H1 (cell line): ENCODE data around the gene ITPR3. TPM values are rescaled to one million over a fixed set of nuclear protein-coding genes. Genes with fewer than 3 reads are reported as not detected.

ENCODE experiments used
- CTCF ChIA-PET: fragments of 300-600 bp; sonication (Branson Sonifier 250); formaldehyde crosslinking; loops from one replicate; lab custom pipeline; 2021; ENCODE audit not compliant: partially characterized antibody; lab: Charles Lee
- POLR2A ChIA-PET: fragments of 300-600 bp; sonication (Branson Sonifier 250); formaldehyde crosslinking; loops from one replicate; lab custom pipeline; 2021; ENCODE audit warnings: inconsistent platforms; ENCODE audit not compliant: partially characterized antibody; lab: Charles Lee
- DNase-seq, 2 experiments: peaks; one replicate each; pipeline versions ENCODE4 v3.0.0 to v3.0.0-alpha.2; 2010 to 2022; ENCODE audit warnings: low spot score in 2 of 2, low read depth in 1 of 2, mixed read lengths in 1 of 2
- FAIRE-seq: peaks from 2 replicates; lab custom pipeline; 2011; peaks lifted over from hg19 to GRCh38; lab: Jason Lieb, UNC
- H2AFZ ChIP-seq: 2 replicates; pipeline ENCODE4 v1.8.1; 2012; ENCODE audit warnings: low read length, inconsistent platforms
- H2AK5ac ChIP-seq: 2 replicates; pipeline ENCODE4 v1.6.1; 2013; ENCODE audit warnings: low read depth, low read length
- H2BK120ac ChIP-seq: replicated peaks from 2 replicates; pipeline ENCODE3; 2013; ENCODE audit warnings: low read depth, low read length, inconsistent platforms
- H2BK12ac ChIP-seq: 2 replicates; pipeline ENCODE4 v1.6.1; 2013; ENCODE audit warnings: low read depth, low read length
- H2BK15ac ChIP-seq: 2 replicates; pipeline ENCODE4 v1.6.1; 2013; ENCODE audit warnings: low read length
- H2BK20ac ChIP-seq: 2 replicates; pipeline ENCODE4 v1.6.1; 2013; ENCODE audit warnings: low read length
- H2BK5ac ChIP-seq: 2 replicates; pipeline ENCODE4 v1.6.1; 2013; ENCODE audit warnings: low read depth, low read length
- H3K14ac ChIP-seq: 2 replicates; pipeline ENCODE4 v1.6.1; 2013; ENCODE audit warnings: inconsistent platforms; ENCODE audit not compliant: insufficient read length
- H3K18ac ChIP-seq: 2 replicates; pipeline ENCODE4 v1.6.1; 2013; ENCODE audit warnings: low read length; ENCODE audit errors: extremely low read depth
- H3K23ac ChIP-seq: 2 replicates; pipeline ENCODE4 v1.6.1; 2013; ENCODE audit warnings: inconsistent platforms; ENCODE audit not compliant: insufficient read length
- H3K23me2 ChIP-seq: 2 replicates; pipeline ENCODE4 v1.6.1; 2013; ENCODE audit warnings: low read depth, low read length
- H3K27ac ChIP-seq: 2 replicates; pipeline ENCODE4 v1.6.1; 2011; ENCODE audit warnings: low read depth, low read length, inconsistent platforms
- H3K27me3 ChIP-seq, 4 experiments: replicated peaks in 1 of 4; 1 replicate in 1 of 4; 2 replicates in 3 of 4; pipeline versions ENCODE4 v1.6.1 to v1.8.1; 2011 to 2013; ENCODE audit warnings: low read length in 3 of 4, mild to moderate bottlenecking in 3 of 4, inconsistent platforms in 2 of 4, mixed read lengths in 2 of 4, moderate library complexity in 1 of 4; ENCODE audit not compliant: control insufficient read depth in 3 of 4, insufficient read depth in 3 of 4; ENCODE audit errors: extremely low read depth in 1 of 4
- H3K36me3 ChIP-seq, 4 experiments: 2 replicates each; pipeline versions ENCODE4 v1.6.1 to v1.8.1; 2011 to 2013; ENCODE audit warnings: mild to moderate bottlenecking in 4 of 4, low read length in 3 of 4, moderate library complexity in 2 of 4, control low read depth in 1 of 4, inconsistent platforms in 1 of 4; ENCODE audit not compliant: insufficient read depth in 4 of 4, control insufficient read depth in 2 of 4
- H3K4ac ChIP-seq: replicated peaks from 2 replicates; pipeline ENCODE3; 2013; ENCODE audit warnings: low read length, low read depth, mixed read lengths, inconsistent platforms; ENCODE audit not compliant: insufficient read length
- H3K4me1 ChIP-seq, 4 experiments: replicated peaks in 1 of 4; 1 replicate in 1 of 4; 2 replicates in 3 of 4; pipeline versions ENCODE4 v1.6.1 to v1.8.1; 2011 to 2013; ENCODE audit warnings: low read length in 3 of 4, inconsistent platforms in 2 of 4, mixed read lengths in 1 of 4; ENCODE audit not compliant: insufficient read depth in 4 of 4, control insufficient read depth in 3 of 4
- H3K4me2 ChIP-seq, 2 experiments: 2 replicates each; pipeline versions ENCODE4 v1.6.1 to v1.8.1; 2011 to 2013; ENCODE audit warnings: low read depth in 2 of 2, low read length in 2 of 2, control low read depth in 1 of 2, inconsistent platforms in 1 of 2, mild to moderate bottlenecking in 1 of 2; ENCODE audit not compliant: insufficient read depth in 1 of 2
- H3K4me3 ChIP-seq, 4 experiments: fragments of 200-600, 300-600 bp in 1 of 4; sonication (generic), shearing (Covaris generic), sonication (Bioruptor Twin) in 1 of 4; 2 replicates each; pipeline versions ENCODE4 v1.5.1 to v1.8.1; 2011 to 2016; ENCODE audit warnings: low read length in 4 of 4, low read depth in 3 of 4, control low read depth in 2 of 4, inconsistent platforms in 2 of 4, mild to moderate bottlenecking in 2 of 4, mixed read lengths in 1 of 4, moderate library complexity in 1 of 4; ENCODE audit not compliant: insufficient read depth in 2 of 4; ENCODE audit errors: extremely low read depth in 1 of 4
- H3K56ac ChIP-seq: replicated peaks from 2 replicates; pipeline ENCODE3; 2013; ENCODE audit warnings: low read depth, mild to moderate bottlenecking, mixed read lengths, low read length, inconsistent platforms; ENCODE audit not compliant: insufficient read length
- H3K79me1 ChIP-seq: 2 replicates; pipeline ENCODE4 v1.6.1; 2013; ENCODE audit warnings: low read depth, low read length, control low read depth
- H3K79me2 ChIP-seq, 2 experiments: 2 replicates each; pipeline versions ENCODE4 v1.6.1 to v1.8.1; 2012 to 2013; ENCODE audit warnings: low read length in 2 of 2, mild to moderate bottlenecking in 2 of 2, inconsistent platforms in 1 of 2; ENCODE audit not compliant: insufficient read depth in 2 of 2, control insufficient read depth in 1 of 2
- H3K9ac ChIP-seq, 4 experiments: replicated peaks in 1 of 4; 1 replicate in 1 of 4; 2 replicates in 3 of 4; pipeline versions ENCODE4 v1.6.1 to v1.8.1; 2011 to 2013; ENCODE audit warnings: low read depth in 3 of 4, low read length in 3 of 4, control low read depth in 2 of 4, mild to moderate bottlenecking in 2 of 4, moderate library complexity in 2 of 4, inconsistent platforms in 1 of 4; ENCODE audit errors: extremely low read depth in 1 of 4
- H3K9me3 ChIP-seq, 2 experiments: 2 replicates each; pipeline versions ENCODE4 v1.6.1 to v1.8.1; 2012 to 2013; ENCODE audit warnings: mild to moderate bottlenecking in 2 of 2, moderate library complexity in 2 of 2, control low read depth in 1 of 2, inconsistent platforms in 1 of 2, low read depth in 1 of 2, low read length in 1 of 2, mixed read lengths in 1 of 2; ENCODE audit not compliant: insufficient read depth in 2 of 2
- H4K20me1 ChIP-seq, 2 experiments: replicated peaks in 1 of 2; 2 replicates each; pipeline versions ENCODE3 to v1.8.1; 2011 to 2013; ENCODE audit warnings: inconsistent platforms in 2 of 2, low read length in 2 of 2, mild to moderate bottlenecking in 1 of 2; ENCODE audit not compliant: insufficient read depth in 2 of 2, control insufficient read depth in 1 of 2
- H4K5ac ChIP-seq: 2 replicates; pipeline ENCODE4 v1.6.1; 2013; ENCODE audit warnings: low read length, low read depth, mixed read lengths, inconsistent platforms; ENCODE audit not compliant: insufficient read length
- H4K8ac ChIP-seq: 2 replicates; pipeline ENCODE4 v1.8.0; 2013; ENCODE audit warnings: mild to moderate bottlenecking, moderate library complexity, low read length, inconsistent platforms; ENCODE audit not compliant: insufficient read depth; ENCODE audit errors: extremely low read depth
- H4K91ac ChIP-seq: replicated peaks from 2 replicates; pipeline ENCODE3; 2013; ENCODE audit warnings: low read length, mixed read lengths, inconsistent platforms; ENCODE audit not compliant: insufficient read length
- ASH2L ChIP-seq: fragments of 200-600, 300-600 bp; sonication (generic); IDR thresholded peaks from one replicate; pipeline ENCODE4 v1.7.1; 2017; ENCODE audit warnings: low read length
- BACH1 ChIP-seq: IDR thresholded peaks from 2 replicates; pipeline ENCODE4 v1.6.1; 2012; ENCODE audit warnings: low read length, improper control_type of control experiment
- BRCA1 ChIP-seq: IDR thresholded peaks from 2 replicates; pipeline ENCODE4 v1.6.1; 2012; ENCODE audit warnings: low read depth, low read length, improper control_type of control experiment
- CBX5 ChIP-seq: fragments of 300-800, 300-1000 bp; sonication (generic); IDR thresholded peaks from 2 replicates; pipeline ENCODE4 v1.7.1; 2016; ENCODE audit warnings: antibody characterized with exemption, low read length, low read depth
- CHD1 ChIP-seq: IDR thresholded peaks from 2 replicates; pipeline ENCODE4 v1.6.1; 2012; ENCODE audit warnings: low read depth, low read length, improper control_type of control experiment
- CHD2 ChIP-seq: IDR thresholded peaks from 2 replicates; pipeline ENCODE4 v1.6.1; 2012; ENCODE audit warnings: low read length, improper control_type of control experiment
- E2F6 ChIP-seq: IDR thresholded peaks from 2 replicates; pipeline ENCODE4 v1.6.1; 2012; ENCODE audit warnings: inconsistent platforms
- FOSL1 ChIP-seq: IDR thresholded peaks from 2 replicates; pipeline ENCODE4 v1.6.1; 2011; ENCODE audit warnings: mild to moderate bottlenecking, low read depth, low read length, moderate library complexity; ENCODE audit not compliant: insufficient read depth
- JUND ChIP-seq: IDR thresholded peaks from 2 replicates; pipeline ENCODE4 v1.6.1; 2011; ENCODE audit warnings: mild to moderate bottlenecking, improper control_type of control experiment, low read length
- MAFK ChIP-seq: IDR thresholded peaks from 2 replicates; pipeline ENCODE4 v1.6.1; 2012; ENCODE audit warnings: low read depth, mild to moderate bottlenecking, improper control_type of control experiment, low read length
- POLR2A ChIP-seq, 2 experiments: IDR thresholded peaks; 1 replicate in 1 of 2; 2 replicates in 1 of 2; pipeline ENCODE4 v1.6.1; 2011; ENCODE audit warnings: low read depth in 2 of 2, low read length in 2 of 2, mild to moderate bottlenecking in 2 of 2; ENCODE audit errors: control extremely low read depth in 1 of 2
- SIRT6 ChIP-seq: IDR thresholded peaks from one replicate; pipeline ENCODE4 v1.7.1; 2012; ENCODE audit warnings: low read length, inconsistent platforms
- SIX5 ChIP-seq: IDR thresholded peaks from 2 replicates; pipeline ENCODE4 v1.6.1; 2011; ENCODE audit warnings: mild to moderate bottlenecking, low read depth, low read length
- SRF ChIP-seq: IDR thresholded peaks from 2 replicates; pipeline ENCODE4 v1.6.1; 2011; ENCODE audit warnings: mild to moderate bottlenecking, low read depth, low read length, moderate library complexity
- YY1 ChIP-seq: IDR thresholded peaks from 2 replicates; pipeline ENCODE4 v1.6.1; 2011; ENCODE audit warnings: low read depth, mild to moderate bottlenecking, low read length
- ZNF274 ChIP-seq: IDR thresholded peaks from 2 replicates; pipeline ENCODE4 v1.7.0; 2012; ENCODE audit warnings: low read length, borderline replicate concordance; ENCODE audit errors: extremely low read depth
- WGBS, 2 experiments: shearing (Covaris generic) in 1 of 2; methylation state at CpG; one replicate each; pipeline versions ENCODE4 v1.1.6 to v1.1.7; 2013 to 2015; ENCODE audit warnings: low lambda C conversion rate in 2 of 2, mixed read lengths in 2 of 2, inconsistent platforms in 1 of 2, low coverage in 1 of 2, missing lambda C conversion rate in 1 of 2; ENCODE audit not compliant: insufficient replicate concordance in 2 of 2, insufficient coverage in 1 of 2, insufficient read length in 1 of 2; ENCODE audit errors: extremely low coverage in 1 of 2, missing lambda C conversion rate in 1 of 2; 5-methylcytosine and 5-hydroxymethylcytosine counted together
- polyA plus RNA-seq, 7 experiments: library from polyadenylated mRNA; depleted of rRNA in 3 of 7; stranded (reverse) in 5 of 7; unstranded in 2 of 7; fragments of >200 nt in 5 of 7; fragments of 200-250 nt in 2 of 7; gene quantifications; 1 replicate in 5 of 7; 2 replicates in 1 of 7; 4 replicates in 1 of 7; pipeline versions ENCODE4 v1.2.1 to v1.2.3, GENCODE V29; 2011 to 2013; ENCODE audit warnings: missing spikeins in 2 of 7, mixed read lengths in 2 of 7
- total RNA-seq: library from RNA; stranded (reverse); fragmentation: NEBNext Ultra II Directional; extraction: Animal tissue kit (Norgen Biotek cat#: 25700); gene quantifications from 2 replicates; pipeline ENCODE4 v1.2.1, GENCODE V29; 2021

ITPR3 gene
- total and polyA plus RNA-seq, 2 of the 8 experiments (the other 6 are each of a cell fraction or from before 2014, with no cell fraction given) = 29.1 to 45.7 TPM

- Histone ChIP-seq H2AFZ (no peak overlapping the region), H3K4ac (no peak overlapping the region), H3K4me1 (no peaks in the 10 kb centered on the region), H4K91ac (no peak overlapping the region), H3K23me2 (no peaks in the 10 kb centered on the region), H3K23ac (no peak overlapping the region), H3K18ac (no peak overlapping the region), H3K9me3 (no peaks in the 10 kb centered on the region), H2BK20ac (no peak overlapping the region), H2BK12ac (no peak overlapping the region), H4K20me1 (peaks cover 0 to 14% of the 10 kb centered on the region in 2 experiments), H2BK5ac (no peak overlapping the region), H3K14ac (no peak overlapping the region), H4K5ac (no peak overlapping the region), H3K9ac (no peak overlapping the region), H4K8ac (no peak overlapping the region), H2AK5ac (no peak overlapping the region), H2BK15ac (no peak overlapping the region), H3K56ac (no peak overlapping the region), H3K27ac (no peak overlapping the region), H3K79me2 (no peaks in the 10 kb centered on the region), H2BK120ac (no peak overlapping the region), H3K27me3 (no peaks in the 10 kb centered on the region), H3K4me3 (no peak overlapping the region), H3K79me1 (no peaks in the 10 kb centered on the region), H3K36me3 (peaks cover 12 to 65% (median 41%) of the 10 kb centered on the region in 4 experiments; a peak in 6 of 8 replicates), H3K4me2 (no peak overlapping the region)
- WGBS, 2 experiments = 91% methylated on average over 16 of the region's 16 CpGs; no CpG with 5 or more reads in 1 of the 2 experiments
- ChIA-PET POLR2A (no interaction called here), CTCF (interaction anchor here (0.9 to 2.6 kb wide), 5 partner anchors 10 to 28 kb away, joined by 3 to 16 read pairs (median 8); no protein-coding TSS in a partner anchor)
- FAIRE-seq = no peak
- DNase-seq = no peak
- TF ChIP-seq JUND (no peak), E2F6 (no peak), SRF (no peak), POLR2A (IDR thresholded peaks at IDR 0.05; ENCODE audit: control extremely low read depth in 1 of 2, low read depth in 2 of 2, low read length in 2 of 2) (no peak), FOSL1 (no peak), CBX5 (no peak), MAFK (no peak), ZNF274 (no peak), SIRT6 (no peak), BRCA1 (no peak), SIX5 (no peak), CHD2 (no peak), BACH1 (no peak), ASH2L (no peak), CHD1 (no peak), YY1 (no peak)
Measured at GRCh38 chr6:33684428-33684896, 63.3 kb downstream of the ITPR3 start.
